ENCODE results near the gene ACAP3. TPM values are rescaled to one million over a fixed set of nuclear protein-coding genes. Genes with fewer than 3 reads are reported as not detected.

The ACAP3 gene
- total and polyA plus RNA-seq, 2 of the 4 experiments (the other 2 are of a cell fraction) = 13.3 to 58.2 TPM

- no peak for DNase-seq
- no peak overlapping the region for H4K8ac ChIP-seq (ENCODE audit: low read depth in 2 of 2, low read length in 2 of 2)
- no peak overlapping the region for H3K9ac ChIP-seq (ENCODE audit: low read depth, low read length)
Measured at GRCh38 chr1:1293263-1294249, 14.2 kb downstream of the ACAP3 start.

More at GRCh38 chr1:1293263-1294249, 14.2 kb downstream of the ACAP3 start:
- no peak overlapping the region for H2AK5ac ChIP-seq (ENCODE audit: low read depth, low read length)
- no peak overlapping the region for H3K4ac ChIP-seq (ENCODE audit: low read depth, low read length)
- no peak overlapping the region for H3K14ac ChIP-seq (replicated peaks; ENCODE audit: low read depth, low read length)
- no peak overlapping the region for H2BK20ac ChIP-seq (ENCODE audit: low read depth, low read length)
- no peaks in the 10 kb centered on the region for H3K9me3 ChIP-seq (ENCODE audit: control insufficient read depth, insufficient read depth, low read length)
- H3K9me1 ChIP-seq (ENCODE audit: insufficient read depth, low read length) = no peaks in the 10 kb centered on the region
- no peak overlapping the region for H2AK9ac ChIP-seq (replicated peaks; ENCODE audit: low read depth, low read length, poor library complexity)
- no peak overlapping the region for H2BK5ac ChIP-seq (ENCODE audit: low read depth, low read length, poor library complexity, severe bottlenecking)
- no peak for ATAC-seq (ENCODE audit: low read depth)
- no peaks in the 10 kb centered on the region for H3K27me3 ChIP-seq (ENCODE audit: control insufficient read depth, insufficient read depth, low read length)
- no peak overlapping the region for H3K56ac ChIP-seq (ENCODE audit: extremely low read depth, insufficient read depth, low read length)
- intact Hi-C loops (cut with micrococcal nuclease) (no loop called here), dilution Hi-C loops (cut with HindIII; ENCODE audit: low sequenced_read_pairs, unreplicated experiment) (no loop called here), in situ Hi-C loops (cut with MboI; ENCODE audit: low sequenced_read_pairs) (no loop called here)
- TSS peak; percentile 87 for BruUV-seq (replicated peaks)
- ChIA-PET CTCF (no interaction called here), POLR2A (ENCODE audit: unreplicated experiment) (no interaction called here)
- no peak overlapping the region for H2AFZ ChIP-seq (replicated peaks; ENCODE audit: low read length, poor library complexity)
- H4K20me1 ChIP-seq (ENCODE audit: insufficient read depth, low read length) = peaks cover 13% of the 10 kb centered on the region
- H3K4me3 ChIP-seq (ENCODE audit: insufficient read depth, low read depth, low read length) = no peak overlapping the region
- H3K27ac ChIP-seq (ENCODE audit: insufficient read depth, low read length) = no peak overlapping the region
- H2BK15ac ChIP-seq (ENCODE audit: low read depth, low read length) = no peak overlapping the region
- no peak overlapping the region for H3K23ac ChIP-seq (ENCODE audit: low read depth, low read length)
- 75% methylated on average over 35 of the region's 94 CpGs; no CpG with 5 or more reads in 1 of the 2 experiments for WGBS, 2 experiments (ENCODE audit: extremely low coverage in 2 of 2, insufficient read length in 1 of 2)
- H3K18ac ChIP-seq (ENCODE audit: low read depth, low read length) = no peak overlapping the region
- peaks cover 34% of the 10 kb centered on the region for H3K36me3 ChIP-seq (ENCODE audit: control insufficient read depth, insufficient read depth, low read length)
- H4K91ac ChIP-seq (ENCODE audit: insufficient read depth, low read depth, low read length) = no peak overlapping the region
- H3K79me1 ChIP-seq (ENCODE audit: low read depth in 1 of 2, low read length in 2 of 2) = no peaks in the 10 kb centered on the region
- TF ChIP-seq USF2 (IDR thresholded peaks at IDR 0.05; ENCODE audit: low read depth, low read length) = no peak
- no peak for TF ChIP-seq POLR2A (IDR thresholded peaks at IDR 0.05; ENCODE audit: low read depth, low read length)
- TF ChIP-seq NFE2L2 (IDR thresholded peaks at IDR 0.05; ENCODE audit: low read depth, low read length) = no peak
- TF ChIP-seq FOS (IDR thresholded peaks at IDR 0.05; ENCODE audit: low read depth, low read length) = no peak
- H4K5ac ChIP-seq (ENCODE audit: low read depth, low read length) = no peak overlapping the region
- no peaks in the 10 kb centered on the region; the same call in 1 of the 2 replicates for H3K4me1 ChIP-seq (ENCODE audit: control insufficient read depth, insufficient read depth, low read length)
- H2BK120ac ChIP-seq (ENCODE audit: low read depth, low read length) = no peak overlapping the region
- H3K4me2 ChIP-seq (ENCODE audit: low read depth, low read length) = no peak overlapping the region
